BJ (cell line): ENCODE results near the gene SHF. TPM values are rescaled to one million over a fixed set of nuclear protein-coding genes. Genes with fewer than 3 reads are reported as not detected.

Source experiments
- CTCF ChIA-PET: fragments of 350-600 bp; formaldehyde crosslinking; extraction: SDS; loops from one replicate; lab custom pipeline; 2021; ENCODE audit warnings: antibody characterized with exemption, inconsistent platforms; lab: Yijun Ruan, JAX
- POLR2A ChIA-PET: fragments of 300-600 bp; sonication (Branson Sonifier 250); formaldehyde crosslinking; extraction: SDS; loops from one replicate; lab custom pipeline; 2021; ENCODE audit warnings: antibody characterized with exemption; lab: Charles Lee
- DNase-seq: peaks from one replicate; pipeline ENCODE4 v3.0.0-alpha.2; 2011; ENCODE audit warnings: low read depth
- H3K27me3 ChIP-seq: 2 replicates; pipeline ENCODE4 v1.6.0; 2011; ENCODE audit warnings: low read length; ENCODE audit not compliant: control insufficient read depth, insufficient read depth
- H3K36me3 ChIP-seq: 2 replicates; pipeline ENCODE4 v1.5.1; 2011; ENCODE audit warnings: low read length; ENCODE audit not compliant: control insufficient read depth, insufficient read depth
- H3K4me3 ChIP-seq: 2 replicates; pipeline ENCODE4 v1.5.1; 2011; ENCODE audit warnings: low read depth, mild to moderate bottlenecking, control low read depth, low read length
- polyA plus RNA-seq: library from polyadenylated mRNA; depleted of rRNA; stranded (reverse); fragments of >200 nt; gene quantifications from 2 replicates; pipeline ENCODE4 v1.2.3, GENCODE V29; 2011
- TF ChIP-seq, protein P1 (sequence below): IDR thresholded peaks from 2 replicates; pipeline ENCODE4 v1.5.1; 2011; ENCODE audit warnings: low read depth, mild to moderate bottlenecking, control low read depth, inconsistent platforms, low read length, moderate library complexity; ENCODE audit not compliant: insufficient read depth

SHF gene
- polyA plus RNA-seq, 1 experiment, result 5.2 TPM

DNA sequence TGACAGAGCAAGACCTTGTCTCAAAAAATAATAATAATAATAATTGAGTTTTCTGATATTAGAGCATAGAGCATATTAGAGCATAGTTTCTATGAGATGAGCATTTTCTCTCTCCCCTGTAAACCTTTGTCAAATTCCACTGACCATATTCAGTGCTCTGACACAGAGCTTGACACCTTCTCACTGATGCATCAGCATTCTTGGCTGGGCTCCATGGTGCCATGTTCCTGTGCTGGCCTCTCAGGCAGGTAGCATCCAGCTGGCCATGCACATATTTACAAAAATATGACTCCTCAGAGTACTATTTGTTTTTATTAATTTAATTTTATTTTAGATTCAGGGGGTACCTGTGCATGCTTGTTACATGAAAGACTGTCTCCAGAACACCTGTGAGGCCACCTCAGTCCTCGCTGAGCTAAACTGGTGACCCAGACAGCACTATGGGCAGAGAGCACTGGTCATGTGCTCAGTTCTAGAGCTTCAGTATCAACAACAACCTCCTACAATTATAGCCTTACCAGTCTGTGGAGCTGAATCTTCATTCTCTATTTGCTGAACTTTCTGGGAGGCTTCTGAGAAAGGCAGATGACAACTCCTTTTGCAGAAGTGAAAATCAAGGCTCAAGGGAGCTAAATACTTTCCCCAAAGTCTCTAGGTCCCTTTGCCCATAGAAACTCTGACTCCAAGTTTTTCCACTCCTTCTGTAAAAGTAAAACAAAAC is 42.6 kb upstream of the SHF start:
- Histone ChIP-seq H3K36me3 (no peaks in the 10 kb centered on the region), H3K4me3 (no peak overlapping the region), H3K27me3 (no peaks in the 10 kb centered on the region)
- CTCF ChIA-PET, result interaction anchor here (1.5 to 1.7 kb wide), 2 partner anchors 24 to 26 kb away, joined by 4 to 5 read pairs; no protein-coding TSS in a partner anchor
- POLR2A ChIA-PET, result no interaction called here
- DNase-seq, result no peak
- TF ChIP-seq, protein P1, sequence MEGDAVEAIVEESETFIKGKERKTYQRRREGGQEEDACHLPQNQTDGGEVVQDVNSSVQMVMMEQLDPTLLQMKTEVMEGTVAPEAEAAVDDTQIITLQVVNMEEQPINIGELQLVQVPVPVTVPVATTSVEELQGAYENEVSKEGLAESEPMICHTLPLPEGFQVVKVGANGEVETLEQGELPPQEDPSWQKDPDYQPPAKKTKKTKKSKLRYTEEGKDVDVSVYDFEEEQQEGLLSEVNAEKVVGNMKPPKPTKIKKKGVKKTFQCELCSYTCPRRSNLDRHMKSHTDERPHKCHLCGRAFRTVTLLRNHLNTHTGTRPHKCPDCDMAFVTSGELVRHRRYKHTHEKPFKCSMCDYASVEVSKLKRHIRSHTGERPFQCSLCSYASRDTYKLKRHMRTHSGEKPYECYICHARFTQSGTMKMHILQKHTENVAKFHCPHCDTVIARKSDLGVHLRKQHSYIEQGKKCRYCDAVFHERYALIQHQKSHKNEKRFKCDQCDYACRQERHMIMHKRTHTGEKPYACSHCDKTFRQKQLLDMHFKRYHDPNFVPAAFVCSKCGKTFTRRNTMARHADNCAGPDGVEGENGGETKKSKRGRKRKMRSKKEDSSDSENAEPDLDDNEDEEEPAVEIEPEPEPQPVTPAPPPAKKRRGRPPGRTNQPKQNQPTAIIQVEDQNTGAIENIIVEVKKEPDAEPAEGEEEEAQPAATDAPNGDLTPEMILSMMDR, result no peak

DNA sequence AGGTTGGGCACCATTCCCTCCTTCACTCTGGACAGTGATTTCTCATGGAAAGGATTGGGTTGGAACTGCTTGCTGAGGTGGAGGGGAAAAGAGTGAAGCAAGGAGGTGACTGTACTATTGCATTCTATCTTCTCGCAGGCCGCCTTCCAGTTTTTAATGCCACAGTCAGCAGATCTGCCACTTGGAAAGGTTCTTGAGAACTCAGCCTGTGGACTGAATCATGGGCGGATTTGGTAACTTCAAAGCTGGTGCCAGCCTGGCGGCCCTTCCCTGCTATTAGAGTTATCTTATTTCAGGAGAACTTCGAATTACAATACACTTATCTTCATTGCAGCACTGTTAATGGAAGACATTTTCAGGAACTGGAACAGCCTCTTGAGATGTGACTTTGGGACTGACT is 41.2 kb upstream of the SHF start:
- no peak overlapping the region for H3K4me3 ChIP-seq
- ChIA-PET POLR2A (no interaction called here), CTCF (interaction anchor here (1.3 to 1.7 kb wide), 2 partner anchors 24 to 25 kb away, joined by 4 read pairs; no protein-coding TSS in a partner anchor)
- DNase-seq, result no peak
- TF ChIP-seq, protein P1, result no peak
- H3K27me3 ChIP-seq, result no peaks in the 10 kb centered on the region
- no peaks in the 10 kb centered on the region for H3K36me3 ChIP-seq

DNA sequence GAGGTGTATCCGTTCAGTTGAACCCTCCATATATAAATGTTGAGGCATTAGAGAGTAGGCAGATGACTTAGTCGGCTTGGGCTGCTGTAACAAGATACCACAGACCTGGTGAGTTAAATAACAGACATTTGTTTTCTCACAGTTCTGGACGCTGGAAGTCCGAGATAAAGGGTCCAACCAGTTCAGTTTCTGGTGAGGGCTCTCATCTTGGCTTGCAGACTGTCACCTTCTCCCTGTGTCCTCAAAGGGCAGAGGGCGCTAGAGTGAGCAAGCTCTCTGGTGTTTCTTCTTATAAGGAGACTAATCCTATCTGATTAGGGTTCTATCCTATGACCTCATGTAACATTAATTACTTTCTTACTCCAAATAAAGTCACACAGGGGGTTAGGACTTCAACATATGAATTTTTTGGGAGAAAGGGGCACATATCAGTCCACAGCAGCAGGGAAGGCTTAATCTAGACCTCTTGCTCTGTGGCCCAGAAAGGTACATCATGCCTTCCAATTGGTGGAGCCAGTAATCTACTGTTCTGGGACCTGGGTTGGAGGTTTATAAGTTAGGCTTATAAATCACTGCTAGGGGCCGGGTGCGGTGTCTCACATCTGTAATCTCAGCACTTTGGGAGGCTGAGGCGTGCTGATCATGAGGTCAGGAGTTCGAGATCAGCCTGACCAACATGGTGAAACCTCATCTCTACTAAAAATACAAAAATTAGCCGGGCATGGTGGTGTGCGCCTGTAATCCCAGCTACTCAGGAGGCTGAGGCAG is 37.9 kb upstream of the SHF start:
- H3K36me3 ChIP-seq, result no peaks in the 10 kb centered on the region
- no peak overlapping the region for H3K4me3 ChIP-seq
- ChIA-PET POLR2A (no interaction called here), CTCF (interaction anchor here (5.6 kb wide), 1 partner anchor 20 kb away, joined by 21 read pairs; no protein-coding TSS in a partner anchor)
- DNase-seq, result no peak
- TF ChIP-seq, protein P1, result no peak
- peaks cover 1% of the 10 kb centered on the region; the same call in 1 of the 2 replicates for H3K27me3 ChIP-seq

DNA sequence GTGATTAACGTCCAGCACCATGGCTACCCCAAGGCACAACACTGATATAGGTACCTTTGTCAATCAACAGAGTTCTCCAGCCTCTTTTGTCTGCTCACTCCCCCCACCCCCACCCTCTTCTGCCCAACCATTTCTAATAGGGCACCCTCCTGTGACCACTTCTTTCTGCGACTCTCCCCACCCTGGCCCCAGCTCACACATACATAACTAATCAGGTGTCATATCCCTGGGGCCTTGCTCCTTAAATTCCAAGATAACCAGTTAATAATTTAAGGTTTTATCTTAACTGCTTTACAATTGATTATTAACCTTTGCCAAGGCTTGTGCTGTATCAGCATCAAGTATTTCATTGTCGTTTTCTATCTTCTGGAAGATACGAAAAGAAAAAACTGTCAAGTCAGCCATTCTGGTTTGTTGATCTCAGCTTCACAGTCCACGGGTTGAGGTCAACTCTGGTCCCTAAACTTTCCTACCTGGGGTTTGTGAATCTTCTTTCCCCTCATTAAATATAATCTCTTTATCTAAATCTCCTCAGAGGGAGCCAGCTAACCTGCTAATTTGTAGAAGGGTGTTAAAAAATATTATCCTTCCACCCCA is 37.0 kb upstream of the SHF start:
- POLR2A ChIA-PET, result no interaction called here
- Histone ChIP-seq H3K36me3 (no peaks in the 10 kb centered on the region), H3K27me3 (peaks cover 3% of the 10 kb centered on the region; the same call in 1 of the 2 replicates), H3K4me3 (no peak overlapping the region)
- DNase-seq, result no peak
- TF ChIP-seq, protein P1, result no peak
- CTCF ChIA-PET, result interaction anchor here (5.6 kb wide), 1 partner anchor 19 kb away, joined by 21 read pairs; no protein-coding TSS in a partner anchor

DNA sequence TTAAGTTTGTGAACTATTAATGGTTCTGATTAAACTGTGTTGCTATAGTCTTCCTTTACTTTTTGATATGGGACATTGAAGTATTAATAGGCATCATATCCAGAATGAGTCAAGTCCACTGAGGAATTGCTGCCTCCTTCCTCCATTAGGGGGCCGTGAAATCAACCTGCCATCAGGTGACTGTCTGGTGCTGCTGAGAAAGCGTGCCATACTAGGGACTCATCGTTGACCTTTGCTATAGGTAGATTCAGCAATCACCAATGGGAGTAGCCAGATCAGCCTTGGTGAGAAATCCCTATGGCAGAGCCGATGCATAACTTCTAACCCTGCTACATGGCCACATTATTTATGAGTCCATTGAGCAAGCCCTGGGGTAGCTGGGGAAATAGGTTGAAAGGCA is 34.2 kb upstream of the SHF start:
- ChIA-PET POLR2A (no interaction called here), CTCF (interaction anchor here (5.6 kb wide), 1 partner anchor 17 kb away, joined by 21 read pairs; no protein-coding TSS in a partner anchor)
- Histone ChIP-seq H3K36me3 (no peaks in the 10 kb centered on the region), H3K4me3 (no peak overlapping the region), H3K27me3 (peaks cover 3% of the 10 kb centered on the region; the same call in 1 of the 2 replicates)
- DNase-seq, result no peak
- TF ChIP-seq, protein P1, result no peak
